Hepatocyte (in vitro differentiated cells): Measurements from ENCODE around the gene STX1A. TPM values are rescaled to one million over a fixed set of nuclear protein-coding genes. Genes with fewer than 3 reads are reported as not detected.
"Not testable (repeated sequence)": the region's sequence is repeated elsewhere in the genome, so short reads cannot be mapped to it uniquely, and the experiment has no call there.

Source experiments
- DNase-seq: peaks from one replicate; pipeline ENCODE4 v3.0.0-alpha.2; 2016; ENCODE audit warnings: low spot score
- H2AFZ ChIP-seq: fragments of 200-600 bp; sonication (generic); 2 replicates; pipeline ENCODE4 v1.6.0; 2016; ENCODE audit warnings: antibody characterized with exemption, mild to moderate bottlenecking
- H3K27ac ChIP-seq: fragments of 200-600 bp; sonication (generic); 2 replicates; pipeline ENCODE4 v1.5.1; 2016; ENCODE audit warnings: mild to moderate bottlenecking
- H3K27me3 ChIP-seq: fragments of 200-600 bp; sonication (generic); 2 replicates; pipeline ENCODE4 v1.6.1; 2016
- H3K36me3 ChIP-seq: fragments of 200-600 bp; sonication (generic); replicated peaks from 2 replicates; pipeline ENCODE4 v1.5.1; 2016; ENCODE audit warnings: low read depth; ENCODE audit not compliant: insufficient read depth
- H3K4me1 ChIP-seq: fragments of 200-600 bp; sonication (generic); 2 replicates; pipeline ENCODE4 v1.5.1; 2016; ENCODE audit warnings: mild to moderate bottlenecking, moderate library complexity; ENCODE audit not compliant: insufficient read depth
- H3K4me2 ChIP-seq: fragments of 200-600 bp; sonication (generic); 2 replicates; pipeline ENCODE4 v1.6.0; 2016
- H3K4me3 ChIP-seq: fragments of 200-600 bp; sonication (generic); 2 replicates; pipeline ENCODE4 v1.5.1; 2016; ENCODE audit warnings: mild to moderate bottlenecking
- H3K79me2 ChIP-seq: fragments of 200-600 bp; sonication (generic); 2 replicates; pipeline ENCODE4 v1.6.0; 2017; ENCODE audit warnings: mild to moderate bottlenecking
- H3K9me2 ChIP-seq: fragments of 200-600 bp; sonication (generic); replicated peaks from 2 replicates; pipeline ENCODE4 v1.6.0; 2017; ENCODE audit warnings: mild to moderate bottlenecking; ENCODE audit not compliant: insufficient read depth
- H3K9me3 ChIP-seq: fragments of 200-600 bp; sonication (generic); 2 replicates; pipeline ENCODE4 v1.5.1; 2016; ENCODE audit warnings: low read depth, mild to moderate bottlenecking
- H4K20me1 ChIP-seq: fragments of 200-600 bp; sonication (generic); 2 replicates; pipeline ENCODE4 v1.6.0; 2016; ENCODE audit warnings: mild to moderate bottlenecking; ENCODE audit not compliant: insufficient read depth, poor library complexity, severe bottlenecking
- CTCF ChIP-seq: fragments of 200-600 bp; sonication (generic); IDR thresholded peaks from 2 replicates; pipeline ENCODE4 v1.5.1; 2016; ENCODE audit warnings: antibody characterized with exemption, mild to moderate bottlenecking; ENCODE audit not compliant: poor library complexity
- EZH2 ChIP-seq: fragments of 200-600 bp; sonication (generic); IDR thresholded peaks from 2 replicates; pipeline ENCODE4 v1.6.1; 2016; ENCODE audit warnings: antibody characterized with exemption, mild to moderate bottlenecking, borderline replicate concordance
- EZH2phosphoT487 ChIP-seq: fragments of 200-600 bp; sonication (generic); IDR thresholded peaks from one replicate; pipeline ENCODE4 v1.6.1; 2018; ENCODE audit warnings: antibody characterized with exemption, mild to moderate bottlenecking, low read depth, moderate library complexity; ENCODE audit not compliant: unreplicated experiment, severe bottlenecking
- WGBS: methylation state at CpG from one replicate; pipeline ENCODE4 v1.1.6; 2016; ENCODE audit warnings: low lambda C conversion rate; ENCODE audit errors: missing lambda C conversion rate; 5-methylcytosine and 5-hydroxymethylcytosine counted together
- polyA plus RNA-seq: library from polyadenylated mRNA; unstranded; fragments of >200 nt; fragmentation: Nextera tagmentation; extraction: Ambion mirVana; gene quantifications from 2 replicates; pipeline ENCODE4 v1.2.1, GENCODE V29; 2016
- total RNA-seq: library from RNA; depleted of rRNA; stranded (reverse); fragments of >200 nt; gene quantifications from 2 replicates; pipeline ENCODE4 v1.2.3, GENCODE V29; 2014

Gene STX1A
- total and polyA plus RNA-seq, 2 experiments from 2014 or later = 22.8 to 27.1 TPM

DNA sequence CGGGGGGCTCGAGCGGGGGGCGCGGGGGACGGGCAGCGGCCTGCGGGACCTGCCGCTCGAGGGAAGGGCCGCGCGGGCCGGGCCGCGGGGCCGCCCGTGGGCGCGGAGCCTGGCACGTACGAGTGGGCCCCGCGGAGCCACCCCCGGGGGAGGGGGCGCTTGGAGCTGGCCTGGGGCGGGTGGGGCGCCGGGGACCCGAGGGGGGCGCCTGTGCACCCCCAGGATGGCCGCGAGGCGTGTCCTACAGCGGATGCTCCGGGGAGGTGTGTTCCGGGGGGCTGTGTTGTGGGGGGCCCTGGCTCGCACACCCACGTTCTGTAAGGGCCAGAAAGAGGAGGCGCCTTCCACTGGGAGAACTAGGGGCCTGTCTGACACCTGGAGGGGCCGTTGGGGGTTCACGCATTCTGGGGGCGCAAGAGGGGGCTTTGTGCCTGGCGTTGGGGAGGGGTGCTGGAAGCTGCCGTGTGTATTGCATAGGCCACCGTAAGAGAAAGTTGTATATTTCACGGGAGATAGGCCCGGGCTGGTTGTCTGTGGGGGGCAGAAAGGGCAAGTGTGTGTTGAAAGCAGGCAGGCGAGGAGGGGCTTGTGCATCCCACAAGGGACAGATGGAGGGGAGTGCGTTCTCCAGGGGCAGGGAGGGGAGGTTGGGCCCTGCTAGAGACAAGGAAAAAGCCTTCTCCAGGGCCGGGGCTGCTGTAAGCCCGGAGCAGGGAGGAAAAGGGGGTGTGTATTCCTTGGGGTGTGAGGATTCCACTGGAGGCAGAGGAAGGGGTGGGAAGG is 51.2 kb downstream of the STX1A start:
- DNase-seq = peak; percentile 44
- no peak overlapping the region for H3K27ac ChIP-seq
- H3K9me3 ChIP-seq = no peaks in the 10 kb centered on the region
- TF ChIP-seq EZH2phosphoT487 (no peak), CTCF (no peak), EZH2 (no peak)
- H3K79me2 ChIP-seq = peaks cover 8% of the 10 kb centered on the region
- no peaks in the 10 kb centered on the region for H4K20me1 ChIP-seq
- peak overlapping the region; percentile 83 for H3K4me3 ChIP-seq
- peak overlapping the region; percentile 93 for H3K4me2 ChIP-seq
- no peaks in the 10 kb centered on the region for H3K9me2 ChIP-seq
- WGBS = 2% methylated on average over 6 of the region's 52 CpGs
- no peaks in the 10 kb centered on the region for H3K36me3 ChIP-seq
- peaks cover 8% of the 10 kb centered on the region for H3K4me1 ChIP-seq
- peak overlapping the region; percentile 71 for H2AFZ ChIP-seq
- no peaks in the 10 kb centered on the region for H3K27me3 ChIP-seq

DNA sequence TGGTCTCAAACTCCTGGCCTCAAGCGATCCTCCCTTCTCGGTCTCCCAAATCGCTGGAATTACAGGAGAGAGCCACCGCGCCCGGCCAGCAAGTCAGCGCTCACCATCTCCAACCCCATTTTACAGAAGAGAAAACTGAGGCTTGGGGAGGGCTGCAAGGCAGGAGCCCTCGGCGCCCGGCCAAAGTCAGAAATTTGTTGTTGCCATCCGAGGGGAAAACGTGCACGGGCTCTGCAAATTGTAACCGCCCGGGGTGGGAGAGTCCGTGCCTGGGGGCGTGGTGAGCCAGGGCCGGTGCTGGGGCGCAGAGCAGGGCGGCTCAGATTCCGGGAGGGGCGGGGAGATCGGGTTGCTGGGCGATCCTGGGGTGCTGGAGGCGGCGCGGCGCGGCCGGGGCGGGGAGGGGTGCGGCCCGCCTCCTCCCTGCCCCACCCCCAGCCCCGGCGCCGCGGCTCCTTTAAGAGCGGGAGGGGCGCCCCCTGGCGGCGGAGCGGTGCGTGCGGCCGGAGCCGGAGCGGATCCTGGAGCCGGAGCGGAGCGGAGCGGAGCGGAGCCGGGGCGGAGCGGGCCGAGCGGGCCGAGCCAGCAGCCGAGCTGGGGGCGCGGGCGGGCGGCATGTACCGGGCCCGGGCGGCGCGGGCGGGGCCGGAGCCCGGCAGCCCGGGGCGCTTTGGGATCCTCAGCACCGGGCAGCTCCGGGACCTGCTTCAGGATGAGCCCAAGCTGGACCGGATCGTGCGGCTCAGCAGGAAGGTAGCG is 51.9 kb downstream of the STX1A start, which contains the start of gene VPS37D:
Gene VPS37D, plus strand, starts transcription at position 488 of the 759 bp plus-strand sequence. Its CDS starts 128 bp downstream, at position 616.
- H3K36me3 ChIP-seq = no peaks in the 10 kb centered on the region
- TF ChIP-seq EZH2 (no peak), CTCF (peak; percentile 73), EZH2phosphoT487 (no peak)
- no peaks in the 10 kb centered on the region for H3K9me3 ChIP-seq
- 15% methylated on average over 18 of the region's 79 CpGs for WGBS
- H3K27me3 ChIP-seq = no peaks in the 10 kb centered on the region
- peak; percentile 97 for DNase-seq
- no peaks in the 10 kb centered on the region for H4K20me1 ChIP-seq
- H3K27ac ChIP-seq = no peak within 1 kb of the TSS
- peaks cover 8% of the 10 kb centered on the region for H3K79me2 ChIP-seq
- peak within 1 kb of the TSS; percentile 93 for H3K4me2 ChIP-seq
- peak within 1 kb of the TSS; percentile 71 for H2AFZ ChIP-seq
- peaks cover 8% of the 10 kb centered on the region for H3K4me1 ChIP-seq
- peak within 1 kb of the TSS; percentile 83 for H3K4me3 ChIP-seq
- no peaks in the 10 kb centered on the region for H3K9me2 ChIP-seq

GRCh38 chr7:73663033-73663432 is 56.4 kb downstream of the STX1A start:
- Histone ChIP-seq H3K9me2 (no peaks in the 10 kb centered on the region), H3K27me3 (no peaks in the 10 kb centered on the region), H3K36me3 (no peaks in the 10 kb centered on the region), H3K4me1 (no peaks in the 10 kb centered on the region), H3K4me2 (no peak overlapping the region), H2AFZ (no peak overlapping the region), H3K9me3 (no peaks in the 10 kb centered on the region), H3K79me2 (no peaks in the 10 kb centered on the region), H3K27ac (no peak overlapping the region), H3K4me3 (no peak overlapping the region), H4K20me1 (no peaks in the 10 kb centered on the region)
- TF ChIP-seq CTCF (no peak), EZH2 (no peak), EZH2phosphoT487 (no peak)
- DNase-seq = no peak

- not testable (repeated sequence) for H3K9me3 ChIP-seq, H3K36me3 ChIP-seq, H4K20me1 ChIP-seq, DNase-seq, H3K27ac ChIP-seq, H3K4me2 ChIP-seq, H3K79me2 ChIP-seq, H3K4me1 ChIP-seq, H2AFZ ChIP-seq, H3K9me2 ChIP-seq, H3K4me3 ChIP-seq, H3K27me3 ChIP-seq
- 87% methylated on average over 4 of the region's 4 CpGs for WGBS
Measured at GRCh38 chr7:73660594-73660993, 58.9 kb downstream of the STX1A start.
